Lung (tissue), 12 donors: ENCODE results near the gene WDR20. TPM values are rescaled to one million over a fixed set of nuclear protein-coding genes. Genes with fewer than 3 reads are reported as not detected.

ENCODE experiments used
- ATAC-seq: fragments of 200-7000 bp; cut with Tn5 transposase; one replicate; pipeline ENCODE4 v1.9.1; 2020; ENCODE audit warnings: moderate number of reproducible peaks; ENCODE audit not compliant: insufficient read depth, low FRiP score
- DNase-seq, 3 donors: peaks; one replicate each; pipeline ENCODE4 v3.0.0-alpha.2; 2013 to 2017
- H3K27ac ChIP-seq, 2 donors: one replicate each; pipeline ENCODE4 v1.5.1; 2013; ENCODE audit warnings: mild to moderate bottlenecking in 2 of 2, moderate library complexity in 2 of 2, control low read depth in 1 of 2, inconsistent platforms in 1 of 2, low read depth in 1 of 2, low read length in 1 of 2
- H3K27me3 ChIP-seq, 3 donors: one replicate each; pipeline ENCODE4 v1.5.1; 2013; ENCODE audit warnings: low read length in 2 of 3; ENCODE audit not compliant: control insufficient read depth in 3 of 3, insufficient read depth in 3 of 3
- H3K36me3 ChIP-seq, 4 donors: one replicate each; pipeline ENCODE4 v1.5.1; 2013; ENCODE audit warnings: low read length in 4 of 4, mild to moderate bottlenecking in 1 of 4, moderate library complexity in 1 of 4; ENCODE audit not compliant: control insufficient read depth in 4 of 4, insufficient read depth in 4 of 4
- H3K4me1 ChIP-seq, 5 donors: one replicate each; pipeline ENCODE4 v1.5.1; 2013; ENCODE audit warnings: low read length in 5 of 5, mild to moderate bottlenecking in 2 of 5, moderate library complexity in 1 of 5; ENCODE audit not compliant: control insufficient read depth in 5 of 5, insufficient read depth in 5 of 5
- H3K4me3 ChIP-seq: one replicate; pipeline ENCODE4 v1.5.1; 2013; ENCODE audit warnings: mild to moderate bottlenecking, control low read depth, moderate library complexity
- H3K9ac ChIP-seq, 2 donors: one replicate each; pipeline ENCODE4 v1.5.1; 2013; ENCODE audit warnings: low read length in 2 of 2, control low read depth in 1 of 2; ENCODE audit not compliant: insufficient read depth in 1 of 2
- H3K9me3 ChIP-seq, 4 donors: one replicate each; pipeline ENCODE4 v1.5.1; 2013; ENCODE audit warnings: low read length in 3 of 4, mild to moderate bottlenecking in 1 of 4, moderate library complexity in 1 of 4; ENCODE audit not compliant: control insufficient read depth in 4 of 4, insufficient read depth in 3 of 4
- CTCF ChIP-seq: IDR thresholded peaks from 2 replicates; pipeline ENCODE4 v1.5.1; 2012; ENCODE audit warnings: mild to moderate bottlenecking; ENCODE audit errors: control extremely low read depth, extremely low read depth
- WGBS, 2 donors: extraction: QIAGEN DNeasy Blood & Tissue Kit; methylation state at CpG; one replicate each; pipeline ENCODE4 v1.1.7; 2013; 5-methylcytosine and 5-hydroxymethylcytosine counted together
- polyA plus RNA-seq, 2 donors: library from polyadenylated mRNA; stranded (reverse); fragments of 200-250 nt; gene quantifications; one replicate each; pipeline ENCODE4 v1.2.1, GENCODE V29; 2013
- total RNA-seq, 2 donors: library from RNA; depleted of rRNA in 1 of 2; stranded (reverse); fragments of >200 nt in 1 of 2; gene quantifications; one replicate each; pipeline ENCODE4 v1.2.1, GENCODE V29; 2014 to 2021
- donor health status: control.
- donor health status: control.
- donor health status: Bipolar disorder and iron deficiency.
- donor health status: healthy.
- donor health status: DM: yes; HTN: yes; CAD: no.

The WDR20 gene
- total and polyA plus RNA-seq, 4 donors: 10.3 to 30.7 (median 19.7) TPM

- no peak overlapping the region for H3K9ac ChIP-seq
- H3K9me3 ChIP-seq: no peaks in the 10 kb centered on the region
- no peaks in the 10 kb centered on the region for H3K27me3 ChIP-seq
- no peak for TF ChIP-seq CTCF
- H3K4me3 ChIP-seq: no peak overlapping the region
- WGBS, 2 donors: 97% methylated on average over 43 of the region's 43 CpGs
- ATAC-seq (no peak), DNase-seq (no peak)
- H3K27ac ChIP-seq: no peak overlapping the region
- no peaks in the 10 kb centered on the region for H3K4me1 ChIP-seq
- H3K36me3 ChIP-seq: peaks cover 0 to 7% (median 4%) of the 10 kb centered on the region in 4 donors
Measured at GRCh38 chr14:102229071-102229738, 89.5 kb downstream of the WDR20 start.

GRCh38 chr14:102229739-102230092, 90.0 kb downstream of the WDR20 start:
- H3K9me3 ChIP-seq: no peaks in the 10 kb centered on the region
- DNase-seq (no peak), ATAC-seq (no peak)
- H3K27me3 ChIP-seq: no peaks in the 10 kb centered on the region
- H3K4me1 ChIP-seq: peaks cover 0 to 5% (median 0%) of the 10 kb centered on the region in 5 donors
- 94 to 97% methylated on average over 9 of the region's 9 CpGs for WGBS, 2 donors
- H3K4me3 ChIP-seq: no peak overlapping the region
- no peak overlapping the region for H3K27ac ChIP-seq
- H3K9ac ChIP-seq: no peak overlapping the region
- no peak for TF ChIP-seq CTCF
- H3K36me3 ChIP-seq: peaks cover 0 to 7% (median 3%) of the 10 kb centered on the region in 4 donors

DNA sequence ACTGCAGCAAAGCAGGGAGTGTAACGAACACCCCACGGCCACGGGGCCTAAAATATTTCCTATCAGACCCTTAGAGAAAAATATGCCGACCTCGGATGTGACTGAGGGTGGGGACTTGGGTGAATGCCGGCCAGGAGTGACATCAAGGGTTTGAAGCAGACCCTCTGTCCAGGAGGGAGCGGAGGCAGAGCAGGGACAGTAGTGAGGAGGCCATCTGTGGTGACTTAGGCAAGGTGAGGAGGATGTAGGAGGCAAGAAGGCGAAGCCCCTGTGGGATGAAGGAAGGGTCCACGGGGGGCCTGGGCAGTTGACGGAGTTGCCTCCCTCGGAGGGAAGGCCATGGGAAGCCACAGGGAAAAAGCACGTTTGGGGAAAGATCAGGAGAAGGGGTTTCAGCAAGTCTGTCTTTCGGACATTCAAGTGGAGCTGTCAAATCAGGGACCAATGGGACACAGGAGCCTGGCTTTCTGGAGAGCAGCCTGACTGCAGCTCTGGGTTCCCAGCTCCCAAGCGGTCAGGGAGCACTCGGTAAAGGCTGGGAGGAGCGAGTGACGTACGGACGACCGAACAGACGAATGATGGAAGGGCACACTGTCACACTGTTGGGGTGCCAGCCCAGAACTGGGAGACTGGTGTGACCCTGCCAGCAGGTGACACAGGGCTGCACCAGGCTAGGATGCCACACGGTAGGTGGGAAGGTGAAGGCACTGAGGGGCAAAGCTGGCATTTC, 90.9 kb downstream of the WDR20 start:
- no peak for ATAC-seq
- no peaks in the 10 kb centered on the region for H3K9me3 ChIP-seq
- DNase-seq: no peak
- no peak for TF ChIP-seq CTCF
- peaks cover 0 to 10% (median 0%) of the 10 kb centered on the region in 5 donors for H3K4me1 ChIP-seq
- H3K36me3 ChIP-seq: peaks cover 0 to 4% (median 3%) of the 10 kb centered on the region in 4 donors
- no peak overlapping the region for H3K9ac ChIP-seq
- no peak overlapping the region for H3K27ac ChIP-seq
- no peaks in the 10 kb centered on the region for H3K27me3 ChIP-seq
- H3K4me3 ChIP-seq: no peak overlapping the region
- 91 to 96% methylated on average over 22 of the region's 22 CpGs for WGBS, 2 donors
